Measurements from ENCODE around the gene CCDC66. TPM values are rescaled to one million over a fixed set of nuclear protein-coding genes. Genes with fewer than 3 reads are reported as not detected.

Gene CCDC66
- total RNA-seq, 6 donors from 2014 or later: 19.8 to 78.2 (median 27.3) TPM

DNA sequence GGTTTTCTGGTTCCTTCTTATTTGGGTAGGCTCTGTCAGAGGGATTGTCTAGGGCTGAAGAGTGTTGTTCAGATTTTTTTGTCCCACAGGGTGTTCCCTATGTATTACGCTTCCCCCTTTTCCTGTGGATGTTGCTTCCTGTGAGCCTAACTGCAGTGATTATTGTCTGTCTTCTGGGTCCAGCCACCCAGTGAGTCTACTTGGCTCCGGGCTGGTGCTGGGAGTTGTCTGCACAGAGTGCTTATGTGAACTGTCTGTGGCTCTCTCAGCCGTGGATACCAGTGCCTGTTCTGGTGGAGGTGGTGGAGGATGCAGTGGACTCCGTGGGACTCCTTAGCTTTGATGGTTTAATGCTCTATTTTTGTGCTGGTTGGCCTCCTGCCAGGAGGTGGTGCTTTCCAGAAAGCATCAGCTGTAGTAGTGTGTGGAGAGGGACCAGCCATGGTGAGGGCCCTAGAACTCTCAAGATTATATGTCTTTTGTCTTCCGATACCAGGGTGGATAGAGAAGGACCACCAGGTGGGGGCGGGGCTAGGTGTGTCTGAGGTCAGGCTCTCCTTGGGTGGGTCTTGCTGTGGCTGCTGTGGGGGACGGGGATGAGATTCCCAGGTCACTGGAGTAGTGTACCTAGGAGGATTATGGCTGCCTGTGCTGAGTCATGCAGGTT lies 53.8 kb downstream of the CCDC66 start:
- Histone ChIP-seq H3K36me3 (peaks cover 0 to 51% (median 16%) of the 10 kb centered on the region in 4 donors), H3K27ac (no peak overlapping the region), H3K4me1 (peaks cover 0 to 7% (median 1%) of the 10 kb centered on the region in 4 donors), H3K27me3 (no peaks in the 10 kb centered on the region), H3K9me3 (no peaks in the 10 kb centered on the region), H3K4me3 (no peak overlapping the region)
- DNase-seq (no peak), ATAC-seq (ENCODE audit: low FRiP score in 2 of 2) (no peak)
- 70 to 72% methylated on average over 6 of the region's 7 CpGs for WGBS, 2 donors
- no peak for TF ChIP-seq EP300 (IDR thresholded peaks at IDR 0.05)
- TF ChIP-seq, protein P1, sequence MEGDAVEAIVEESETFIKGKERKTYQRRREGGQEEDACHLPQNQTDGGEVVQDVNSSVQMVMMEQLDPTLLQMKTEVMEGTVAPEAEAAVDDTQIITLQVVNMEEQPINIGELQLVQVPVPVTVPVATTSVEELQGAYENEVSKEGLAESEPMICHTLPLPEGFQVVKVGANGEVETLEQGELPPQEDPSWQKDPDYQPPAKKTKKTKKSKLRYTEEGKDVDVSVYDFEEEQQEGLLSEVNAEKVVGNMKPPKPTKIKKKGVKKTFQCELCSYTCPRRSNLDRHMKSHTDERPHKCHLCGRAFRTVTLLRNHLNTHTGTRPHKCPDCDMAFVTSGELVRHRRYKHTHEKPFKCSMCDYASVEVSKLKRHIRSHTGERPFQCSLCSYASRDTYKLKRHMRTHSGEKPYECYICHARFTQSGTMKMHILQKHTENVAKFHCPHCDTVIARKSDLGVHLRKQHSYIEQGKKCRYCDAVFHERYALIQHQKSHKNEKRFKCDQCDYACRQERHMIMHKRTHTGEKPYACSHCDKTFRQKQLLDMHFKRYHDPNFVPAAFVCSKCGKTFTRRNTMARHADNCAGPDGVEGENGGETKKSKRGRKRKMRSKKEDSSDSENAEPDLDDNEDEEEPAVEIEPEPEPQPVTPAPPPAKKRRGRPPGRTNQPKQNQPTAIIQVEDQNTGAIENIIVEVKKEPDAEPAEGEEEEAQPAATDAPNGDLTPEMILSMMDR (IDR thresholded peaks at IDR 0.05): no peak
- TF ChIP-seq POLR2AphosphoS5 (IDR thresholded peaks at IDR 0.05): no peak
- no peak for TF ChIP-seq POLR2A (IDR thresholded peaks at IDR 0.05)

DNA sequence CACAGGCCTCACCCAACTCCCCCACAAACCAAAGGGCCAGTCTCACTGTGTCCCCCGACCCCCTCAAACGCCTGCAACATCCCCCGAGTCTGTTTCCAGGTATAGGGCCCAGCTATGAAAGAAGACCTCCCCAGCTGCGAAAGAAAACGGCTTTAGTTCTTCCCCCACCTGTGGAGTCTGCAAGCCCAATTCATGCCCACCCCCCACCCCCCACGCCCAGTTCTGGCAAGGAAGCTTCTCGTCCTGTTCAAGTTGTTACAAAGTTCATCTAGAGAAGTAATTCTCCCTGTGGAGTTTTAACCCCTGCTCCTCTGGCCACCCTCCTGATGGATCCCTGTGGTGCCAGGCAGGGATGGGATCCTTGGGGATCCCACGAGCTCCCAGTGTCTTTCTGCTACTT lies 54.4 kb downstream of the CCDC66 start:
- no peak for TF ChIP-seq POLR2AphosphoS5 (IDR thresholded peaks at IDR 0.05)
- TF ChIP-seq, protein P1 (IDR thresholded peaks at IDR 0.05): no peak
- no peak for TF ChIP-seq EP300 (IDR thresholded peaks at IDR 0.05)
- TF ChIP-seq POLR2A (IDR thresholded peaks at IDR 0.05): no peak

DNA sequence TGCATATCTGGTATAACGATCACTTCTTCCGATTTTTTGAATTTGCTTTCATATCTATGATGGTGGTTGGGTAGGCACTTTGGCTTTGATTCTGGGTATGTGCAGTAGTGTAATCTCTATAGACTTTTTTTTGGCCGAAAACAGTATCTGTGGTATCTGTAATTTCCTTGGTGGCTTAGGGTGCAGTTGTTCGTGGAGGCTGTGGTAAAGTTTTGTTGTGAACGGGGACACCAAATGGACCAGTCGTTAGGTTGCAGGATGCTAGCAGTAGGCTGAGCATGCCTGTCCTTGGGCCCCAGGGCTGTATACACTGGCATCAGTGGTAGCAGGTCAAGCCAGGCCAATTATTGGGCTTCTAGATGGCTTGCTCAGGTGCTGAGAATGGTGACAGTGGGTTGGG lies 55.2 kb downstream of the CCDC66 start:
- Histone ChIP-seq H3K27me3 (no peaks in the 10 kb centered on the region), H3K4me3 (no peak overlapping the region), H3K27ac (no peak overlapping the region), H3K36me3 (peaks cover 0 to 52% (median 10%) of the 10 kb centered on the region in 4 donors), H3K9me3 (no peaks in the 10 kb centered on the region), H3K4me1 (peaks cover 0 to 7% (median 1%) of the 10 kb centered on the region in 4 donors)
- DNase-seq (no peak), ATAC-seq (ENCODE audit: low FRiP score in 2 of 2) (no peak)
- WGBS, 2 donors: 86 to 89% methylated on average over 6 of the region's 6 CpGs
- no peak for TF ChIP-seq POLR2AphosphoS5 (IDR thresholded peaks at IDR 0.05)
- TF ChIP-seq POLR2A (IDR thresholded peaks at IDR 0.05): no peak
- TF ChIP-seq EP300 (IDR thresholded peaks at IDR 0.05): no peak
- TF ChIP-seq, protein P1 (IDR thresholded peaks at IDR 0.05): no peak

More for the DNA sequence above, 54.4 kb downstream of the CCDC66 start:
- H3K9me3 ChIP-seq: no peaks in the 10 kb centered on the region
- H3K27me3 ChIP-seq: no peaks in the 10 kb centered on the region
- 86 to 94% methylated on average over 5 to 8 of the region's 8 CpGs for WGBS, 2 donors
- no peak overlapping the region for H3K4me3 ChIP-seq
- DNase-seq (no peak), ATAC-seq (ENCODE audit: low FRiP score in 2 of 2) (no peak)
- no peak overlapping the region for H3K27ac ChIP-seq
- peaks cover 0 to 50% (median 10%) of the 10 kb centered on the region in 4 donors for H3K36me3 ChIP-seq
- H3K4me1 ChIP-seq: peaks cover 0 to 7% (median 1%) of the 10 kb centered on the region in 4 donors

DNA sequence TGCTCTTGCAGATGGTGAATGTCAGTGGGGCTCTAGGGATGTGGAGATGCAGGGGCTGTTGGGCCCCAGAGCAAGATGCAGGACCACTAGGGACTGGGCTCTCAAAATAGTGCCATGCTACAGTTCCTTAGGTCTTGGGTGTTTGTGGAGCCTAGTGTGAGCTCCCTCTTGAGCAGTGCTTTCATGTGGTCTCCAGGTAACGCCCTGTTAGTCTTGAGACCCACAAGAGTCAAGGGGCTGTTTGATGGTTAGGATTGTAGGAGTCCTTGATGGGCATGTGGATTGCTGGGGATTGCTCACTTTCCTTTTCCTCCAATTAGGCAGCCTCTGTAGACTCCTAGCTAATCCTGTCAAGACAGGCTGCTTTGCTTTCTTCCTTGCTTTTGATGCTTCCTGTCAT lies 56.0 kb downstream of the CCDC66 start:
- Histone ChIP-seq H3K27ac (no peak overlapping the region), H3K9me3 (no peaks in the 10 kb centered on the region), H3K27me3 (no peaks in the 10 kb centered on the region), H3K4me3 (no peak overlapping the region), H3K36me3 (peaks cover 0 to 60% (median 14%) of the 10 kb centered on the region in 4 donors), H3K4me1 (peaks cover 0 to 7% (median 1%) of the 10 kb centered on the region in 4 donors)
- no peak for ATAC-seq (ENCODE audit: low FRiP score in 2 of 2)
- no peak for DNase-seq
- TF ChIP-seq POLR2A (IDR thresholded peaks at IDR 0.05) (no peak), EP300 (IDR thresholded peaks at IDR 0.05) (no peak), POLR2AphosphoS5 (IDR thresholded peaks at IDR 0.05) (no peak)
- TF ChIP-seq, protein P1 (IDR thresholded peaks at IDR 0.05): no peak
- 83 to 94% methylated on average over 1 of the region's 1 CpG for WGBS, 2 donors

Data from upper lobe of left lung (tissue), 6 donors.